ENCODE data around the gene HECW1. TPM values are rescaled to one million over a fixed set of nuclear protein-coding genes. Genes with fewer than 3 reads are reported as not detected.

The HECW1 gene
- total RNA-seq, 1 donor from 2014 or later, result 68.7 TPM

DNA sequence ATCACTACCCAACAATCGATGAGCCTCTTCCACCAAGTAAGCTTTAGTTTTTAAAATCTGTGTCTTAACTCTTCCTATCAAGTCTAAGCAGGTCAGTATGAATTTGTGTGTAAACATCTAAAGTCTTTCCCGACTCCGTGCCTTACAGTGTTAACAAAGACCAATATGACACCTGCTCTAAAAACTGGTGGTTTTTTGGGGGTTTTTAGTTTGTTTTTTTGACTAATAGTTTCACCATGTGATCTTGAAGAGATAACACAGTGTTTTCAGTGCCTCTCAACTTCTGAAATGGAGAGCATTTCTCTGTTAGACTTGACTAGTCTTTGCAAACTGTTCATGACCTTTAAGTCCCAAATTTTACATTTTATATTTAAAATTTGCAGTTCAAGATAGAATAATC lies 338.4 kb downstream of the HECW1 start:
- no peak overlapping the region for H3K4me3 Mint-ChIP-seq (ENCODE audit: unreplicated experiment)
- H3K4me1 Mint-ChIP-seq (ENCODE audit: low read depth, unreplicated experiment), result peaks cover 18% of the 10 kb centered on the region

DNA sequence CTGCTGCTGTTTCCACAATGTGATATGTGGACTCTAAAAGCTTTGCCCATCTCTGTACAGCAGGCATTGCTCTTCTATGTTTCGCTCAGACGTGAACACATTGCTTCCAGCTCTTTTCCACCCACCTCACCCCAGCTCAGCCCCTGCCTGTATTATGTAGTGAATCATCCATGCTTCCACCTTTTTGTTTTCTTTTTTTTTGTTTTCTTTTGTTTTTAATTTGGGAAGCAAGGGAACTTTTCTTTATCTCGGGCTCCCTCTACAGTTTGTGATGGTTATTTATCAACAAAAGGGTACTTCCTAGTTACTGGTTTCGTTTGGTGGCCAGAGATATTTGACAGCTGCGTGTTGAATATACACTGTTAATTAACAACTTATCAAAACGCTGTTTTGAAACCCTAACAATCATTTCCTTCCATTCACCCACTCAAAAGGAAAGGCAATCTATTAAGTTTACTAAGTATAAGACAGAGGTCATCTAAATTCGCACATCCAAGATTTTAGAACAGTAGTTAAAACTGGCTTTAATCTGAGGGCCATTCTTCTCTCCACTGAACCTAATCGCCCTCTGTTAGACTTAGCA lies 342.6 kb downstream of the HECW1 start:
- DNase-seq, result no peak
- Mint-ChIP-seq H3K36me3 (ENCODE audit: unreplicated experiment) (peaks cover 12% of the 10 kb centered on the region), H3K4me3 (ENCODE audit: unreplicated experiment) (no peak overlapping the region), H3K27ac (ENCODE audit: unreplicated experiment) (no peak overlapping the region), H3K27me3 (ENCODE audit: unreplicated experiment) (peaks cover under 1% of the 10 kb centered on the region), H3K9me3 (ENCODE audit: unreplicated experiment) (peaks cover 3% of the 10 kb centered on the region), H3K4me1 (ENCODE audit: low read depth, unreplicated experiment) (peaks cover 9% of the 10 kb centered on the region)
- TF ChIP-seq, protein P1, sequence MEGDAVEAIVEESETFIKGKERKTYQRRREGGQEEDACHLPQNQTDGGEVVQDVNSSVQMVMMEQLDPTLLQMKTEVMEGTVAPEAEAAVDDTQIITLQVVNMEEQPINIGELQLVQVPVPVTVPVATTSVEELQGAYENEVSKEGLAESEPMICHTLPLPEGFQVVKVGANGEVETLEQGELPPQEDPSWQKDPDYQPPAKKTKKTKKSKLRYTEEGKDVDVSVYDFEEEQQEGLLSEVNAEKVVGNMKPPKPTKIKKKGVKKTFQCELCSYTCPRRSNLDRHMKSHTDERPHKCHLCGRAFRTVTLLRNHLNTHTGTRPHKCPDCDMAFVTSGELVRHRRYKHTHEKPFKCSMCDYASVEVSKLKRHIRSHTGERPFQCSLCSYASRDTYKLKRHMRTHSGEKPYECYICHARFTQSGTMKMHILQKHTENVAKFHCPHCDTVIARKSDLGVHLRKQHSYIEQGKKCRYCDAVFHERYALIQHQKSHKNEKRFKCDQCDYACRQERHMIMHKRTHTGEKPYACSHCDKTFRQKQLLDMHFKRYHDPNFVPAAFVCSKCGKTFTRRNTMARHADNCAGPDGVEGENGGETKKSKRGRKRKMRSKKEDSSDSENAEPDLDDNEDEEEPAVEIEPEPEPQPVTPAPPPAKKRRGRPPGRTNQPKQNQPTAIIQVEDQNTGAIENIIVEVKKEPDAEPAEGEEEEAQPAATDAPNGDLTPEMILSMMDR (IDR thresholded peaks at IDR 0.05; ENCODE audit: partially characterized antibody, unreplicated experiment), result peak; percentile 55

More for the DNA sequence above, 338.4 kb downstream of the HECW1 start:
- Mint-ChIP-seq H3K9me3 (ENCODE audit: unreplicated experiment) (peaks cover 3% of the 10 kb centered on the region), H3K27me3 (ENCODE audit: unreplicated experiment) (peaks cover 2% of the 10 kb centered on the region), H3K27ac (ENCODE audit: unreplicated experiment) (no peak overlapping the region), H3K36me3 (ENCODE audit: unreplicated experiment) (peaks cover 8% of the 10 kb centered on the region)
- TF ChIP-seq, protein P1 (IDR thresholded peaks at IDR 0.05; ENCODE audit: partially characterized antibody, unreplicated experiment), result no peak
- no peak for DNase-seq

DNA sequence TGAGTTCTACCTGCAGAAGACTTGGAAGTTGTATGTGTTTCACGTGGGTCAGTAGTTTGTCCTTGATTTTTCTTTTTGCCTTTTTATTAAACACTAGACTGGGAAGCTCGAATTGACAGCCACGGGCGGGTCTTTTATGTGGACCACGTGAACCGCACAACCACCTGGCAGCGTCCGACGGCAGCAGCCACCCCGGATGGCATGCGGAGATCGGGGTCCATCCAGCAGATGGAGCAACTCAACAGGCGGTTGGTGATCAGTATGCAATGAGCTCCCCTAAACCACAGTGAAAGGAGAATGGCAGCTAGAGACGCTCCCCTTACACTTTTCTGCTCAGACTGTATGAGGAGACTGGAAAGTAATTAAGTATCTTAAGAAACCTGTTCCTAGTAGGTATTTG lies 343.8 kb downstream of the HECW1 start:
- Mint-ChIP-seq H3K4me3 (ENCODE audit: unreplicated experiment) (no peak overlapping the region), H3K36me3 (ENCODE audit: unreplicated experiment) (peaks cover 12% of the 10 kb centered on the region), H3K4me1 (ENCODE audit: low read depth, unreplicated experiment) (peaks cover 9% of the 10 kb centered on the region), H3K27me3 (ENCODE audit: unreplicated experiment) (no peaks in the 10 kb centered on the region), H3K9me3 (ENCODE audit: unreplicated experiment) (peaks cover 3% of the 10 kb centered on the region), H3K27ac (ENCODE audit: unreplicated experiment) (no peak overlapping the region)
- TF ChIP-seq, protein P1 (IDR thresholded peaks at IDR 0.05; ENCODE audit: partially characterized antibody, unreplicated experiment), result no peak
- DNase-seq, result no peak

DNA sequence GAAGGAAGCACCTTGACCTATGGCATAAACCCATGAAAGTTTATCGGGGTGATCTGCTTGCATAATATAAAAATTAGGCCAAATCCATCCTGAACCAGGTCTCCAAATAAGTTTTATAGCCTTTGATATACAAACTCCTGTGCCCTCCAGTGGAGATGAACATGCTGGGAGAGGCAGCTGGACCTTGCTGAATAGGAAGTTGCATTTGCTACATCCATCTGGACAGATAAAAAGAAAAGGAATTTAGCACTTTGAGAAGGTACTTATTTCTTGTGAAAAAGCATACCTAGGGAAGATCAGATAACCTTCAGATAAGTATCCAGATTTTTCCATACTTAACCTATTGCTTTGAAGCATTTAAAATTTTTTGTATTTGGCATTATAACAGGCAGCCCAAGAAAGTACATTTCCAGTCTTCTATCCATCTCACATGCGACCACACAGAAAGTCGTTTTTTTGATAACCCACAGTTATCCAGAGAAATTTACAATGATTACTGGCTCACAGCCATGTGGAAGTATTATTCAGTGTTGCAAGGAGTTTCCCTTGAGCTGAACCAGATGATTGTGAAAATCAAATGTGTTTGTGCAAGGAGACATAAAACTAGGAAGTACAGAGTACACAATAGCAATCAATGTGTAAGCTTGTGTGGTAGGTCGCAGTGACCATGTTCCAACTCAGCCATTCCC lies 346.0 kb downstream of the HECW1 start:
- TF ChIP-seq, protein P1 (IDR thresholded peaks at IDR 0.05; ENCODE audit: partially characterized antibody, unreplicated experiment), result no peak
- Mint-ChIP-seq H3K36me3 (ENCODE audit: unreplicated experiment) (peaks cover 3% of the 10 kb centered on the region), H3K4me3 (ENCODE audit: unreplicated experiment) (no peak overlapping the region), H3K27ac (ENCODE audit: unreplicated experiment) (no peak overlapping the region), H3K4me1 (ENCODE audit: low read depth, unreplicated experiment) (peaks cover 14% of the 10 kb centered on the region), H3K27me3 (ENCODE audit: unreplicated experiment) (no peaks in the 10 kb centered on the region), H3K9me3 (ENCODE audit: unreplicated experiment) (no peaks in the 10 kb centered on the region)
- DNase-seq, result no peak

DNA sequence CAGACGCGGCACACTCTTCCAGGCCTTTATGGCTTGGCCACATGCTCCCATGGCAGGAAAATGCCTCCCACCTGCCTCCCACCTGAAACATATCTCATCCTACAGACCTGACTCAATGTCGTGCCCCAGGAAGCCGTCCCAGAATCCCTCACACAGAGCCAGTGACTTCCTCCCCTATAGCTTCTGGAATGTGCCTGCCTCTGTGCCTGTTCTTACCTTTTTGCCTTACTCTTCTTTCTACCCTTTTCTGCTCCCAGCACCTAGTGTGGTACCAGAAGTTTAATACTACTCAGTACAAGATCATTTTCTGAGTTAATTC lies 346.5 kb downstream of the HECW1 start:
- TF ChIP-seq, protein P1 (IDR thresholded peaks at IDR 0.05; ENCODE audit: partially characterized antibody, unreplicated experiment), result no peak
- H3K9me3 Mint-ChIP-seq (ENCODE audit: unreplicated experiment), result no peaks in the 10 kb centered on the region
- H3K36me3 Mint-ChIP-seq (ENCODE audit: unreplicated experiment), result peaks cover 3% of the 10 kb centered on the region

More for the DNA sequence above, 346.5 kb downstream of the HECW1 start:
- DNase-seq, result no peak
- no peak overlapping the region for H3K27ac Mint-ChIP-seq (ENCODE audit: unreplicated experiment)
- peaks cover 14% of the 10 kb centered on the region for H3K4me1 Mint-ChIP-seq (ENCODE audit: low read depth, unreplicated experiment)
- H3K4me3 Mint-ChIP-seq (ENCODE audit: unreplicated experiment), result no peak overlapping the region
- H3K27me3 Mint-ChIP-seq (ENCODE audit: unreplicated experiment), result no peaks in the 10 kb centered on the region

All from glutamatergic neuron (in vitro differentiated cells).